ENCODE results near the gene ADCYAP1R1. TPM values are rescaled to one million over a fixed set of nuclear protein-coding genes. Genes with fewer than 3 reads are reported as not detected.

Gene ADCYAP1R1
- total and polyA plus RNA-seq, 11 donors, result 0.42 to 7.7 (median 1.6) TPM

- 85 to 96% (median 91%) methylated on average over 3 of the region's 3 CpGs for WGBS, 4 donors
- intact Hi-C loops (cut with DNase I), result no loop called here
- ATAC-seq, result no peak
Measured at GRCh38 chr7:31129067-31129466, 77.0 kb downstream of the ADCYAP1R1 start.

GRCh38 chr7:31133497-31133896 is 81.4 kb downstream of the ADCYAP1R1 start:
- Histone ChIP-seq H3K27me3 (peaks cover 0 to 5% (median 0%) of the 10 kb centered on the region in 9 donors), H3K9me3 (no peaks in the 10 kb centered on the region), H3K4me1 (peaks cover 0 to 5% (median 0%) of the 10 kb centered on the region in 12 donors), H3K27ac (peak overlapping the region in 1 of 12 donors; percentile 7), H3K4me3 (no peak overlapping the region), H3K36me3 (no peaks in the 10 kb centered on the region)
- ATAC-seq (peak in 1 of 4 donors; percentile 58), DNase-seq (no peak)
- no peak for TF ChIP-seq POLR2A (IDR thresholded peaks at IDR 0.05)
- intact Hi-C loops (cut with DNase I), result loop anchor here in 9 of 10 donors (2.0 to 10.0 kb wide), 6 partner anchors 301 to 604 kb away; no protein-coding TSS in a partner anchor
- 60 to 67% (median 65%) methylated on average over 3 of the region's 3 CpGs for WGBS, 4 donors

More at GRCh38 chr7:31129067-31129466, 77.0 kb downstream of the ADCYAP1R1 start:
- TF ChIP-seq POLR2A (IDR thresholded peaks at IDR 0.05) (no peak), CTCF (IDR thresholded peaks at IDR 0.05) (no peak)
- no peaks in the 10 kb centered on the region for H3K9me3 ChIP-seq
- H3K27me3 ChIP-seq, result peaks cover 0 to 7% (median 0%) of the 10 kb centered on the region in 9 donors
- H3K4me1 ChIP-seq, result peaks cover 0 to 2% (median 0%) of the 10 kb centered on the region in 12 donors
- H3K4me3 ChIP-seq, result no peak overlapping the region
- no peaks in the 10 kb centered on the region for H3K36me3 ChIP-seq
- DNase-seq, result no peak
- no peak overlapping the region for H3K27ac ChIP-seq

- Histone ChIP-seq H3K36me3 (no peaks in the 10 kb centered on the region), H3K4me3 (no peak overlapping the region), H3K9me3 (no peaks in the 10 kb centered on the region), H3K27me3 (peaks cover 0 to 5% (median 0%) of the 10 kb centered on the region in 9 donors), H3K27ac (peak overlapping the region in 3 of 12 donors; percentile 5 to 22 (median 7)), H3K4me1 (peaks cover 0 to 5% (median 0%) of the 10 kb centered on the region in 12 donors)
- intact Hi-C loops (cut with DNase I), result loop anchor here (1.0 to 10.0 kb wide), 10 partner anchors 300 to 603 kb away; no protein-coding TSS in a partner anchor
- DNase-seq (peak; percentile 64 to 80 (median 70)), ATAC-seq (peak; percentile 89 to 97 (median 93))
- TF ChIP-seq POLR2A (IDR thresholded peaks at IDR 0.05) (no peak), CTCF (IDR thresholded peaks at IDR 0.05) (peak; percentile 66 to 83 (median 76))
- WGBS, 4 donors, result 40 to 47% (median 46%) methylated on average over 31 of the region's 31 CpGs
Measured at GRCh38 chr7:31134246-31135188, 82.4 kb downstream of the ADCYAP1R1 start.

- no peaks in the 10 kb centered on the region for H3K9me3 ChIP-seq
- intact Hi-C loops (cut with DNase I), result loop anchor here in 6 of 10 donors (5.0 to 10.0 kb wide), 5 partner anchors 298 to 600 kb away; no protein-coding TSS in a partner anchor
- no peak overlapping the region for H3K4me3 ChIP-seq
- TF ChIP-seq CTCF (IDR thresholded peaks at IDR 0.05) (no peak), POLR2A (IDR thresholded peaks at IDR 0.05) (no peak)
- H3K36me3 ChIP-seq, result no peaks in the 10 kb centered on the region
- DNase-seq (no peak), ATAC-seq (no peak)
- WGBS, 4 donors, result 77 to 86% (median 84%) methylated on average over 7 of the region's 7 CpGs
- H3K4me1 ChIP-seq, result peaks cover 0 to 5% (median 0%) of the 10 kb centered on the region in 12 donors
- H3K27ac ChIP-seq, result no peak overlapping the region
- H3K27me3 ChIP-seq, result no peaks in the 10 kb centered on the region
Measured at GRCh38 chr7:31137234-31137633, 85.1 kb downstream of the ADCYAP1R1 start.
